CD4-positive, alpha-beta T cell (primary cell): Measurements from ENCODE around the gene TUBA8. TPM values are rescaled to one million over a fixed set of nuclear protein-coding genes. Genes with fewer than 3 reads are reported as not detected.

Source experiments
- ATAC-seq: fragments of 200-7000 bp; cut with Tn5 transposase; one replicate; pipeline ENCODE4 v1.10.0; 2022; ENCODE audit warnings: mild to moderate bottlenecking; ENCODE audit not compliant: poor library complexity
- CTCF ChIA-PET: fragments of 350-600 bp; sonication (Branson Sonifier 250); formaldehyde crosslinking; loops from one replicate; lab custom pipeline; 2021; ENCODE audit warnings: antibody characterized with exemption, inconsistent platforms; lab: Charles Lee
- POLR2A ChIA-PET: fragments of 350-600 bp; sonication (Branson Sonifier 250); formaldehyde crosslinking; loops from one replicate; lab custom pipeline; 2021; ENCODE audit warnings: antibody characterized with exemption, inconsistent platforms; lab: Charles Lee
- DNase-seq, 14 experiments: peaks; one replicate each; pipeline ENCODE4 v3.0.0-alpha.2; 2013 to 2020; ENCODE audit warnings: mixed read lengths in 2 of 14
- H3K27ac ChIP-seq, 2 donors: one replicate each; pipeline versions ENCODE4 v1.5.1 to v1.7.0; 2013; ENCODE audit warnings: low read length in 2 of 2, low read depth in 1 of 2, mild to moderate bottlenecking in 1 of 2
- H3K27me3 ChIP-seq, 2 experiments: 1 replicate in 1 of 2; 2 replicates in 1 of 2; pipeline versions ENCODE4 v1.6.1 to v1.7.0; 2013; ENCODE audit warnings: low read length in 2 of 2, control low read depth in 1 of 2, mild to moderate bottlenecking in 1 of 2, moderate library complexity in 1 of 2; ENCODE audit not compliant: insufficient read depth in 2 of 2, control insufficient read depth in 1 of 2
- H3K36me3 ChIP-seq: one replicate; pipeline ENCODE4 v1.6.1; 2013; ENCODE audit warnings: low read length, control low read depth; ENCODE audit not compliant: insufficient read depth
- H3K4me1 ChIP-seq: one replicate; pipeline ENCODE4 v1.6.1; 2013; ENCODE audit warnings: low read length, control low read depth; ENCODE audit not compliant: insufficient read depth
- H3K4me3 ChIP-seq: one replicate; pipeline ENCODE4 v1.5.1; 2013; ENCODE audit warnings: mild to moderate bottlenecking, low read length, moderate library complexity
- H3K9me3 ChIP-seq, 2 experiments: 1 replicate in 1 of 2; 2 replicates in 1 of 2; pipeline versions ENCODE4 v1.6.1 to v1.7.0; 2013; ENCODE audit warnings: low read length in 2 of 2, mild to moderate bottlenecking in 2 of 2, control low read depth in 1 of 2, moderate library complexity in 1 of 2; ENCODE audit not compliant: control insufficient read depth in 1 of 2, insufficient read depth in 1 of 2
- H3K27ac Mint-ChIP-seq: one replicate; pipeline ENCODE4 v1.8.0; 2020; ENCODE audit warnings: mixed read lengths
- H3K27me3 Mint-ChIP-seq: one replicate; pipeline ENCODE4 v1.8.0; 2021; ENCODE audit warnings: mixed read lengths
- H3K36me3 Mint-ChIP-seq: one replicate; pipeline ENCODE4 v1.8.0; 2021; ENCODE audit warnings: low read depth, mixed read lengths
- H3K4me1 Mint-ChIP-seq: one replicate; pipeline ENCODE4 v1.8.0; 2021; ENCODE audit warnings: low read depth, mixed read lengths
- H3K4me3 Mint-ChIP-seq: one replicate; pipeline ENCODE4 v1.8.0; 2020; ENCODE audit warnings: mild to moderate bottlenecking, mixed read lengths
- H3K9me3 Mint-ChIP-seq: one replicate; pipeline ENCODE4 v1.8.0; 2020; ENCODE audit warnings: mixed read lengths
- CTCF ChIP-seq: fragments of 200-600 bp; IDR thresholded peaks from one replicate; pipeline ENCODE4 v1.8.0; 2022; ENCODE audit warnings: antibody characterized with exemption, mild to moderate bottlenecking
- intact Hi-C, 2 experiments: fragments of 100-400 bp; cut with DNase I in 1 of 2; cut with micrococcal nuclease in 1 of 2; formaldehyde crosslinking; loops; one replicate each; pipeline versions ENCODE4 v1.15.1 to v1.9.0; 2023 to 2025; cut with DNase I, micrococcal nuclease
- total RNA-seq, 174 experiments: library from RNA in 2 of 174; stranded (reverse) in 2 of 174; gene quantifications; one replicate each; pipeline ENCODE4 v1.2.3 and lab custom pipeline; 2021 to 2026

The TUBA8 gene
- total RNA-seq, 2 experiments from 2014 or later, result 0.47 to 1.1 TPM

DNA sequence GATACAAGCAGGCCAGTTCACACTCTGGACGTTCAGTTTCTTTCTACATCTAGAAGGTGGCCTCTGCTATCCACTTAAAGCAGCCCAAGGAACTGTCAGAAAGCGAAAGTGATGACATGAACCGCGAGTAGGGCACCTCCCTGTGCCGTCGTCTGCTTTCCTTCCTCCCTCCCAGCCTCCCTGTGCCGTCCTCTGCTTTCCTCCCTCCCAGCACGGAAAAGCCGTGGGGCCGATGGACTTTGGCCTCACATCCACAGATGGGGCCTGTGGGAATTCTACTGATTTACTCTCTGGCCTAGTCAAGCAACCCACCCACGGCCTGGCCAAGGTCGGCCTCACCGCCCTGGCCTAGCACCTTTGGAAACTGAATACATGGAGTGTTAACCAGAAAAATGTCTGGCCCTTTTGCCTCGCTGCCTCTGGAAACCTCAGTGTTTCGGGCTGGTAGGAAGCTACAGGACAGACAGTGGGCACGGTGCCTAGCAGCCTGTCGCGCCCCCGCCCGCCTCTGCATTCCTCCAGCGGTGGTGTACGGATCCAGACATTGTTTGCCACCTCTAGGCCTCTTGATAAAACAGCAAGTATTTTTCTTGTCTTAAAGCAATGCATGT, 18.6 kb upstream of the TUBA8 start:
- DNase-seq, result peak in 12 of 14 experiments; percentile 12 to 76 (median 36)
- H3K27ac ChIP-seq, result peak overlapping the region in 1 of 2 donors; percentile 75
- intact Hi-C loops, result no loop called here
- Mint-ChIP-seq H3K27me3 (no peaks in the 10 kb centered on the region), H3K4me3 (peak overlapping the region; percentile 87), H3K9me3 (no peaks in the 10 kb centered on the region), H3K27ac (peak overlapping the region; percentile 93), H3K36me3 (peaks cover 79% of the 10 kb centered on the region), H3K4me1 (peaks cover 19% of the 10 kb centered on the region)
- TF ChIP-seq CTCF, result no peak
- peak overlapping the region; percentile 52 for H3K4me3 ChIP-seq
- ChIA-PET CTCF (interaction anchor here (1.1 to 1.7 kb wide), 2 partner anchors 16 to 54 kb away, joined by 3 to 4 read pairs; no protein-coding TSS in a partner anchor), POLR2A (interaction anchor here (2.3 kb wide), 1 partner anchor 14 kb away, joined by 10 read pairs; the partner anchor contains the start of gene PEX26)
- ATAC-seq, result peak; percentile 81
- H3K36me3 ChIP-seq, result peaks cover 33% of the 10 kb centered on the region
- no peaks in the 10 kb centered on the region for H3K9me3 ChIP-seq
- H3K4me1 ChIP-seq, result peaks cover 28% of the 10 kb centered on the region
- H3K27me3 ChIP-seq, result no peaks in the 10 kb centered on the region

DNA sequence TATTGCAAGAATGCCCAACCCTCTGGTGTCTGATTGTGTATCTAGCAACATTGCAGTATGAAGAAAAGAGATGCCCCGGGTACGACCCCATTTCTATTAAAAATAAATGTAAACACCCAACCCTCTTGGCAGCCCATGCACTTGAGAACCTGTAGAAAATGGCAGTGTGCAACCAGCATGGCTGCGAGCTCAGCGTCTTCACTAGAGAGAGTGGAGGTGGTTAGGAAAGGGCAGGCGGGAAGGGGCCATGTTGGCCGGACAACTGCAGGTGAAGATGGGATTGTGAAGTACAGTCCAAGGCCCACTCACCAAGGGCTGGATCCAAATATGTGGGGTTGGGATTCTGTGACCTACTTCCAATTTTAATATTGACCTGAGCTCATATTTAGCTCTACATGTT, 16.9 kb upstream of the TUBA8 start:
- Mint-ChIP-seq H3K9me3 (no peaks in the 10 kb centered on the region), H3K27me3 (no peaks in the 10 kb centered on the region), H3K4me1 (peaks cover 19% of the 10 kb centered on the region), H3K4me3 (no peak overlapping the region), H3K36me3 (peaks cover 63% of the 10 kb centered on the region), H3K27ac (no peak overlapping the region)
- Histone ChIP-seq H3K27me3 (no peaks in the 10 kb centered on the region), H3K4me1 (peaks cover 25% of the 10 kb centered on the region), H3K4me3 (no peak overlapping the region), H3K9me3 (no peaks in the 10 kb centered on the region), H3K36me3 (peaks cover 19% of the 10 kb centered on the region), H3K27ac (no peak overlapping the region)
- TF ChIP-seq CTCF, result no peak
- intact Hi-C loops, result no loop called here
- CTCF ChIA-PET, result no interaction called here
- ATAC-seq (no peak), DNase-seq (no peak)
- POLR2A ChIA-PET, result no interaction called here

- TF ChIP-seq CTCF, result no peak
- no peak for DNase-seq
- H3K27ac Mint-ChIP-seq, result no peak overlapping the region
- H3K27me3 Mint-ChIP-seq, result no peaks in the 10 kb centered on the region
- Histone ChIP-seq H3K4me3 (no peak overlapping the region), H3K36me3 (peaks cover 15% of the 10 kb centered on the region), H3K9me3 (no peaks in the 10 kb centered on the region), H3K4me1 (peaks cover 18% of the 10 kb centered on the region), H3K27ac (no peak overlapping the region), H3K27me3 (no peaks in the 10 kb centered on the region)
- no peak overlapping the region for H3K4me3 Mint-ChIP-seq
- H3K9me3 Mint-ChIP-seq, result no peaks in the 10 kb centered on the region
- H3K36me3 Mint-ChIP-seq, result peaks cover 62% of the 10 kb centered on the region
- CTCF ChIA-PET, result no interaction called here
- POLR2A ChIA-PET, result no interaction called here
- intact Hi-C loops, result no loop called here
- no peak for ATAC-seq
- H3K4me1 Mint-ChIP-seq, result peaks cover 11% of the 10 kb centered on the region
Observed at GRCh38 chr22:18095101-18095805, 15.4 kb upstream of the TUBA8 start.
